Uterus (tissue), 2 donors: ENCODE measurements around the gene MADD.
"Not testable (repeated sequence)": the region's sequence is repeated elsewhere in the genome, so short reads cannot be mapped to it uniquely, and the experiment has no call there.

Source experiments
- POLR2A ChIP-seq, 2 donors: fragments of 450-650 bp; IDR thresholded peaks; one replicate each; pipeline ENCODE4 v1.6.1; 2016; ENCODE audit warnings: antibody characterized with exemption in 2 of 2, mild to moderate bottlenecking in 1 of 2, moderate library complexity in 1 of 2
- TF ChIP-seq, protein P1 (sequence below), 4 experiments: fragments of 200-600 bp in 2 of 4; fragments of 450-650 bp in 2 of 4; sonication (generic) in 2 of 4; IDR thresholded peaks; one replicate each; pipeline ENCODE4 v1.5.1; 2016 to 2019; ENCODE audit warnings: antibody characterized with exemption in 4 of 4, mild to moderate bottlenecking in 2 of 4, moderate library complexity in 1 of 4

DNA sequence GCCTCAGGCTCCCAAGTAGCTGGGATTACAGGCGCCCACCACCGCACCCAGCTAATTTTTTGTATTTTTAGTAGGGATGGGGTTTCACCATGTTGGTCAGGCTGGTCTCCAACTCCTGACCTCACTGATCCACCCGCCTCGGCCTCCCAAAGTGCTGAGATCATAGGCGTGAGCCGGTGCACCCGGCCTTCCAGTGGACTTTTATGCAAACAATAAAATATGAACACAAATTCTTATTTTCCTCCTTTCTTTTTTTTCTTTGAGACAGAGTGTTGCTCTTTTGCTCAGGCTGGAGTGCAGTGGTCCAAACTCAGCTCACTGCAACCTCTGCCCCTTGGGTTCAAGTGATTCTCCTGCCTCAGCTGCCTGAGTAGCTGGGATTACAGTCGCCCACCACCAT lies 46.6 kb downstream of the MADD start:
- TF ChIP-seq, protein P1, sequence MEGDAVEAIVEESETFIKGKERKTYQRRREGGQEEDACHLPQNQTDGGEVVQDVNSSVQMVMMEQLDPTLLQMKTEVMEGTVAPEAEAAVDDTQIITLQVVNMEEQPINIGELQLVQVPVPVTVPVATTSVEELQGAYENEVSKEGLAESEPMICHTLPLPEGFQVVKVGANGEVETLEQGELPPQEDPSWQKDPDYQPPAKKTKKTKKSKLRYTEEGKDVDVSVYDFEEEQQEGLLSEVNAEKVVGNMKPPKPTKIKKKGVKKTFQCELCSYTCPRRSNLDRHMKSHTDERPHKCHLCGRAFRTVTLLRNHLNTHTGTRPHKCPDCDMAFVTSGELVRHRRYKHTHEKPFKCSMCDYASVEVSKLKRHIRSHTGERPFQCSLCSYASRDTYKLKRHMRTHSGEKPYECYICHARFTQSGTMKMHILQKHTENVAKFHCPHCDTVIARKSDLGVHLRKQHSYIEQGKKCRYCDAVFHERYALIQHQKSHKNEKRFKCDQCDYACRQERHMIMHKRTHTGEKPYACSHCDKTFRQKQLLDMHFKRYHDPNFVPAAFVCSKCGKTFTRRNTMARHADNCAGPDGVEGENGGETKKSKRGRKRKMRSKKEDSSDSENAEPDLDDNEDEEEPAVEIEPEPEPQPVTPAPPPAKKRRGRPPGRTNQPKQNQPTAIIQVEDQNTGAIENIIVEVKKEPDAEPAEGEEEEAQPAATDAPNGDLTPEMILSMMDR (IDR thresholded peaks at IDR 0.05): not testable (repeated sequence)
- not testable (repeated sequence) for TF ChIP-seq POLR2A (IDR thresholded peaks at IDR 0.05)
